HepG2 (cell line): ENCODE results near the gene ZDHHC7. TPM values are rescaled to one million over a fixed set of nuclear protein-coding genes. Genes with fewer than 3 reads are reported as not detected.

Experiments
- ATAC-seq: fragments of 200-7000 bp; cut with Tn5 transposase; 3 replicates; pipeline ENCODE4 v1.9.1; 2020; ENCODE audit warnings: mild to moderate bottlenecking, moderate library complexity
- BruUV-seq: library from RNA; stranded (reverse); fragments of 400-500 nt; replicated peaks from 2 replicates; lab custom pipeline; 2021; lab: Mats Ljungman, UMichigan
- CTCF ChIA-PET: fragments of 300-600 bp; formaldehyde crosslinking; extraction: SDS; loops from one replicate; lab custom pipeline; 2021; ENCODE audit warnings: low total read pairs, inconsistent platforms, low intra/inter-chr PET ratio; lab: Yijun Ruan, JAX
- POLR2A ChIA-PET: fragments of 350-600 bp; sonication (Branson Sonifier 250); formaldehyde crosslinking; loops from one replicate; lab custom pipeline; 2020; ENCODE audit warnings: antibody characterized with exemption, inconsistent platforms; lab: Yijun Ruan, JAX
- DNase-seq: peaks from one replicate; pipeline ENCODE4 v3.0.0-alpha.2; 2015; ENCODE audit warnings: low spot score
- FAIRE-seq: peaks from 3 replicates; lab custom pipeline; 2011; peaks lifted over from hg19 to GRCh38; lab: Jason Lieb, UNC
- H2AFZ ChIP-seq: one replicate; pipeline ENCODE4 v1.6.1; 2011; ENCODE audit warnings: low read length, inconsistent platforms
- H3K27ac ChIP-seq: fragments of 300-600 bp; 3 replicates; pipeline ENCODE4 v1.8.0; 2011; ENCODE audit warnings: mixed run types, mild to moderate bottlenecking, mixed read lengths, low read length, inconsistent platforms; ENCODE audit not compliant: insufficient read depth; ENCODE audit errors: extremely low read length
- H3K27me3 ChIP-seq, 2 experiments: fragments of 200-600 bp in 1 of 2; 2 replicates in 1 of 2; 3 replicates in 1 of 2; pipeline versions ENCODE4 v1.6.0 to v1.8.0; 2011; ENCODE audit warnings: low read length in 2 of 2, mild to moderate bottlenecking in 2 of 2, moderate library complexity in 2 of 2, inconsistent platforms in 1 of 2; ENCODE audit not compliant: insufficient read depth in 2 of 2, control insufficient read depth in 1 of 2
- H3K36me3 ChIP-seq, 2 experiments: fragments of 200-600 bp in 1 of 2; replicated peaks in 1 of 2; 2 replicates in 1 of 2; 3 replicates in 1 of 2; pipeline versions ENCODE4 v1.5.1 to v1.8.0; 2011; ENCODE audit warnings: low read length in 2 of 2, inconsistent platforms in 1 of 2; ENCODE audit not compliant: insufficient read depth in 2 of 2, control insufficient read depth in 1 of 2
- H3K4me1 ChIP-seq: 2 replicates; pipeline ENCODE4 v1.5.1; 2012; ENCODE audit warnings: low read length, inconsistent platforms; ENCODE audit not compliant: insufficient read depth
- H3K4me2 ChIP-seq: 2 replicates; pipeline ENCODE4 v1.6.0; 2011; ENCODE audit warnings: low read depth, low read length, inconsistent platforms
- H3K4me3 ChIP-seq, 3 experiments: fragments of 200-600 bp in 1 of 3; sonication (generic), shearing (Covaris generic) in 1 of 3; replicated peaks in 1 of 3; 2 replicates each; pipeline ENCODE4 v1.5.1; 2011 to 2016; ENCODE audit warnings: low read length in 3 of 3, inconsistent platforms in 2 of 3, low read depth in 2 of 3, mild to moderate bottlenecking in 2 of 3, control low read depth in 1 of 3, mixed read lengths in 1 of 3; ENCODE audit not compliant: insufficient read depth in 1 of 3
- H3K79me2 ChIP-seq: one replicate; pipeline ENCODE4 v1.6.1; 2011; ENCODE audit warnings: low read length, inconsistent platforms; ENCODE audit not compliant: insufficient read depth
- H3K9ac ChIP-seq: 2 replicates; pipeline ENCODE4 v1.6.0; 2011; ENCODE audit warnings: mild to moderate bottlenecking, low read depth, low read length, inconsistent platforms; ENCODE audit not compliant: insufficient read depth
- H3K9me3 ChIP-seq: 2 replicates; pipeline ENCODE4 v1.5.1; 2012; ENCODE audit warnings: mild to moderate bottlenecking, low read length
- H4K20me1 ChIP-seq: 2 replicates; pipeline ENCODE4 v1.6.0; 2011; ENCODE audit warnings: inconsistent platforms, mild to moderate bottlenecking, low read length, moderate library complexity; ENCODE audit not compliant: insufficient read depth
- DNMT3B ChIP-seq: conservative IDR thresholded peaks from 2 replicates; pipeline ENCODE4 v1.6.1; 2016; ENCODE audit warnings: missing biosample characterization, control low read depth
- HDAC1 ChIP-seq: sonication (generic); formaldehyde crosslinking; IDR thresholded peaks from 2 replicates; pipeline ENCODE4 v1.5.1; 2020; ENCODE audit warnings: mild to moderate bottlenecking, missing genetic modification reagents
- HIVEP1 ChIP-seq: sonication (generic); formaldehyde crosslinking; IDR thresholded peaks from 2 replicates; pipeline ENCODE4 v1.4.0; 2020; ENCODE audit warnings: mild to moderate bottlenecking, missing genetic modification reagents
- TMF1 ChIP-seq: sonication (generic); formaldehyde crosslinking; IDR thresholded peaks from 2 replicates; pipeline ENCODE4 v1.8.1; 2022; ENCODE audit warnings: low read depth, missing genetic modification reagents
- ZNF432 ChIP-seq: sonication (generic); formaldehyde crosslinking; IDR thresholded peaks from 2 replicates; pipeline ENCODE4 v1.5.0; 2020; ENCODE audit warnings: missing genetic modification reagents, mild to moderate bottlenecking, borderline replicate concordance
- ZNF547 ChIP-seq: sonication (generic); formaldehyde crosslinking; IDR thresholded peaks from 2 replicates; pipeline ENCODE4 v1.5.1; 2020; ENCODE audit warnings: mild to moderate bottlenecking, missing genetic modification reagents
- ZNF605 ChIP-seq: sonication (generic); formaldehyde crosslinking; IDR thresholded peaks from 2 replicates; pipeline ENCODE4 v1.8.0; 2022; ENCODE audit warnings: mild to moderate bottlenecking, missing genetic modification reagents
- ZNF672 ChIP-seq: sonication (generic); formaldehyde crosslinking; IDR thresholded peaks from 2 replicates; pipeline ENCODE4 v1.8.1; 2022; ENCODE audit warnings: missing genetic modification reagents
- ZNF75D ChIP-seq: sonication (generic); formaldehyde crosslinking; IDR thresholded peaks from 2 replicates; pipeline ENCODE4 v1.8.1; 2023; ENCODE audit warnings: missing genetic modification reagents, mild to moderate bottlenecking, borderline replicate concordance
- ZSCAN9 ChIP-seq: IDR thresholded peaks from 2 replicates; pipeline ENCODE4 v1.6.1; 2016; ENCODE audit warnings: borderline replicate concordance
- WGBS: methylation state at CpG from one replicate; pipeline ENCODE4 v1.1.6; 2017; ENCODE audit warnings: low lambda C conversion rate; 5-methylcytosine and 5-hydroxymethylcytosine counted together
- in situ Hi-C: cut with HindIII; loops from 2 replicates; pipeline ENCODE4 v1.10.0; 2017; ENCODE audit warnings: low pct_unique_long_range_greater_than_20kb; ENCODE audit not compliant: extremely low pct_ligation_motif_present
- intact Hi-C: fragments of 100-400 bp; cut with micrococcal nuclease; formaldehyde crosslinking; loops from one replicate; pipeline ENCODE4 v1.10.0; 2022; ENCODE audit not compliant: unreplicated experiment
- polyA plus RNA-seq, 8 experiments: library from polyadenylated mRNA; depleted of rRNA in 3 of 8; stranded (reverse) in 7 of 8; unstranded in 1 of 8; fragments of >200 nt; fragmentation: Illumina TruSeq in 4 of 8; extraction: Trizol in 4 of 8; gene quantifications; 2 replicates each; pipeline versions ENCODE4 v1.2.1 to v1.2.3, GENCODE V29; 2011 to 2016; ENCODE audit warnings: low read depth in 4 of 8, missing spikeins in 1 of 8, mixed read lengths in 1 of 8; ENCODE audit not compliant: insufficient read depth in 1 of 8
- total RNA-seq, 5 experiments: library from RNA; depleted of rRNA; stranded (reverse); fragments of >200 nt; fragmentation: Illumina TruSeq; extraction: Trizol; gene quantifications; 2 replicates each; pipeline ENCODE4 v1.2.3, GENCODE V29; 2016; ENCODE audit warnings: low read depth in 1 of 5
- TF ChIP-seq, protein P1 (sequence below): sonication (generic); formaldehyde crosslinking; conservative IDR thresholded peaks from 2 replicates; pipeline ENCODE4 v1.4.0; 2020; ENCODE audit warnings: missing genetic modification reagents
- TF ChIP-seq, protein P2 (sequence below), 2 experiments: sonication (generic) in 1 of 2; formaldehyde crosslinking in 1 of 2; IDR thresholded peaks; 2 replicates each; pipeline versions ENCODE4 v1.4.0 to v1.6.1; 2018 to 2020; ENCODE audit warnings: missing genetic modification reagents in 2 of 2, borderline replicate concordance in 1 of 2, low read depth in 1 of 2, mild to moderate bottlenecking in 1 of 2, missing biosample characterization in 1 of 2

The ZDHHC7 gene
- total and polyA plus RNA-seq, 2 of the 13 experiments (the other 11 are each of a cell fraction or from before 2014, with no cell fraction given), result 46.8 to 67.6 TPM

DNA sequence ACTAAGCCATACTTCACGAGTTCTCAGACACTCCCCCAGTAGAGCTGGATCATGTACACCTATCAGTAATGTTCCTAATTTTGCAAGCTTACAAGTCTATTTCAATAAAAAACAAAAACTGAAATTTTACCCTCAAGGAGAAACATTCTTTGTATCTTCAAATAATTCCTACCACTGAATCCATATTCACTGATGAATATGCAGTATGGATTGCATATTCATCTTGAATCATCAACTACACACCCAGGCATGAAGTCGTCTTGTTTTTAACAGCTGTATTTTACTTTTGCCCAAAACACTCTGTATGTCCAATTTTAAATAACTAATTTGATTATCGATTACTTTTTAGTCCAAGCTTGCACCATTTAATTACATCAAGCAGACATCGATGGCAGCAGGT is 31.8 kb downstream of the ZDHHC7 start:
- FAIRE-seq (no peak), DNase-seq (no peak)
- Histone ChIP-seq H3K36me3 (peaks cover 30 to 71% of the 10 kb centered on the region in 2 experiments), H3K9ac (no peak overlapping the region), H3K9me3 (no peaks in the 10 kb centered on the region)
- intact Hi-C loops, result no loop called here
- in situ Hi-C loops, result no loop called here
- TF ChIP-seq ZNF672 (CRISPR knock-in tag) (no peak), DNMT3B (CRISPR knock-in tag) (no peak), ZNF75D (CRISPR knock-in tag) (no peak), ZNF605 (CRISPR knock-in tag) (no peak), TMF1 (CRISPR knock-in tag) (no peak)
- TF ChIP-seq, all 625 proteins: peak for 0
- Histone ChIP-seq H3K79me2 (peaks cover 2% of the 10 kb centered on the region), H3K27me3 (no peaks in the 10 kb centered on the region), H3K4me3 (no peak overlapping the region), H2AFZ (no peak overlapping the region), H3K4me2 (no peak overlapping the region), H3K27ac (no peak overlapping the region), H3K4me1 (peaks cover 46% of the 10 kb centered on the region), H4K20me1 (peaks cover 12% of the 10 kb centered on the region; the same call in 1 of the 2 replicates)
- WGBS, result 93% methylated on average over 4 of the region's 4 CpGs
- ATAC-seq, result no peak
- CTCF ChIA-PET, result no interaction called here
- POLR2A ChIA-PET, result interaction anchor here (0.6 kb wide), 1 partner anchor 20 kb away, joined by 3 read pairs; no protein-coding TSS in a partner anchor
- BruUV-seq, result no TSS peak

DNA sequence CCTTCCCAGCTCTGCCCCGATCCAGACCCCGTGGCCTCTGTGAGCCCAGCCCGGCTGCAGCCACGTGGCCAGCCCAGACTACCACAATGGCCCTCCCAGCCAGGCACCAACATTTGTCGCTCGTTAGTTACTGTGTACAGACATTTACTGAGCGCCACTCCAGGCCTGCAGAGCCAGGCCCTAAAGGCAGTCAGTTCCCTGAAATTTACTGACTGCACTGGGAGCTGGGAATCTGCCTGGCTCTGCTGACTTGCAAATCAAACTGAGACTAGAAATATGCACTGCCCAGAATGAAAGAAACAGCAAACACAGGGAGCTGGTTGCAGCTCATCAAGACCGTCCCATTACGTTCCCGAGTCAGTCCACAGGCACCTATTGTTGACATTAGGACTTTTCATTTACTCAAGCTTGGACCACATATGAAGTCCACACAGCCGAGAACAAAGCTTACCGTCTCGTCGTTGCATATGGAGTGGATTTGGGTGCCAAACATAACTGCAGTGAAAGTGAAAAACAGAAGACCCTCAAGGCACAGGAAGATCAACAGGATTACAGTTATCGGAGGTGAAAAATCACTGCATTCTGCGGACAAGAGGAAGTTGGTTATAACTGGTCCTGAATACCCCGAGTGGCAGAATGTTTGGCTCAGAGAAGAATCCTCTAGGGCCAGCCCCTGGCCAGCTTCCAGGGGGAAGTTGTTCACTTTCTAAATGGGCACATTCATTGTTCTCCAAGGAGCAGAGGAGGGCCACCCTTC is 34.5 kb downstream of the ZDHHC7 start:
- ATAC-seq (peak; percentile 95), FAIRE-seq (peak; percentile 99), DNase-seq (peak; percentile 97)
- H4K20me1 ChIP-seq, result peaks cover 3% of the 10 kb centered on the region; the same call in 1 of the 2 replicates
- intact Hi-C loops (loop anchor here (1.0 to 2.0 kb wide), 3 partner anchors 18 to 110 kb away; partner anchors contain the start of gene ZDHHC7), in situ Hi-C loops (no loop called here)
- H2AFZ ChIP-seq, result no peak overlapping the region
- 21% methylated on average over 13 of the region's 17 CpGs for WGBS
- ChIA-PET POLR2A (interaction anchor here (0.7 to 3.0 kb wide), 7 partner anchors 18 to 223 kb away, joined by 3 to 29 read pairs (median 6); partner anchors contain the start of genes KIAA0513 and ZDHHC7), CTCF (no interaction called here)
- peaks cover 30 to 62% of the 10 kb centered on the region in 2 experiments for H3K36me3 ChIP-seq
- peak overlapping the region; percentile 4 for H3K9ac ChIP-seq
- BruUV-seq, result no TSS peak
- H3K4me2 ChIP-seq, result peak overlapping the region; percentile 64
- H3K4me3 ChIP-seq, result peak overlapping the region in 1 of 3 experiments; percentile 20; a peak in 2 of 6 replicates
- H3K4me1 ChIP-seq, result peaks cover 34% of the 10 kb centered on the region
- H3K27me3 ChIP-seq, result no peaks in the 10 kb centered on the region
- H3K9me3 ChIP-seq, result no peaks in the 10 kb centered on the region
- no peaks in the 10 kb centered on the region for H3K79me2 ChIP-seq
- peak overlapping the region; percentile 80 for H3K27ac ChIP-seq
- TF ChIP-seq ZSCAN9 (peak; percentile 52; the same call in 1 of the 2 replicates), ZNF547 (CRISPR knock-in tag) (peak; percentile 67), HIVEP1 (no peak), HDAC1 (no peak; the same call in 1 of the 2 replicates), ZNF432 (CRISPR knock-in tag) (no peak)
- TF ChIP-seq, protein P1, sequence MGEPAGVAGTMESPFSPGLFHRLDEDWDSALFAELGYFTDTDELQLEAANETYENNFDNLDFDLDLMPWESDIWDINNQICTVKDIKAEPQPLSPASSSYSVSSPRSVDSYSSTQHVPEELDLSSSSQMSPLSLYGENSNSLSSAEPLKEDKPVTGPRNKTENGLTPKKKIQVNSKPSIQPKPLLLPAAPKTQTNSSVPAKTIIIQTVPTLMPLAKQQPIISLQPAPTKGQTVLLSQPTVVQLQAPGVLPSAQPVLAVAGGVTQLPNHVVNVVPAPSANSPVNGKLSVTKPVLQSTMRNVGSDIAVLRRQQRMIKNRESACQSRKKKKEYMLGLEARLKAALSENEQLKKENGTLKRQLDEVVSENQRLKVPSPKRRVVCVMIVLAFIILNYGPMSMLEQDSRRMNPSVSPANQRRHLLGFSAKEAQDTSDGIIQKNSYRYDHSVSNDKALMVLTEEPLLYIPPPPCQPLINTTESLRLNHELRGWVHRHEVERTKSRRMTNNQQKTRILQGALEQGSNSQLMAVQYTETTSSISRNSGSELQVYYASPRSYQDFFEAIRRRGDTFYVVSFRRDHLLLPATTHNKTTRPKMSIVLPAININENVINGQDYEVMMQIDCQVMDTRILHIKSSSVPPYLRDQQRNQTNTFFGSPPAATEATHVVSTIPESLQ (CRISPR knock-in tag), result no peak
- TF ChIP-seq, protein P2, sequence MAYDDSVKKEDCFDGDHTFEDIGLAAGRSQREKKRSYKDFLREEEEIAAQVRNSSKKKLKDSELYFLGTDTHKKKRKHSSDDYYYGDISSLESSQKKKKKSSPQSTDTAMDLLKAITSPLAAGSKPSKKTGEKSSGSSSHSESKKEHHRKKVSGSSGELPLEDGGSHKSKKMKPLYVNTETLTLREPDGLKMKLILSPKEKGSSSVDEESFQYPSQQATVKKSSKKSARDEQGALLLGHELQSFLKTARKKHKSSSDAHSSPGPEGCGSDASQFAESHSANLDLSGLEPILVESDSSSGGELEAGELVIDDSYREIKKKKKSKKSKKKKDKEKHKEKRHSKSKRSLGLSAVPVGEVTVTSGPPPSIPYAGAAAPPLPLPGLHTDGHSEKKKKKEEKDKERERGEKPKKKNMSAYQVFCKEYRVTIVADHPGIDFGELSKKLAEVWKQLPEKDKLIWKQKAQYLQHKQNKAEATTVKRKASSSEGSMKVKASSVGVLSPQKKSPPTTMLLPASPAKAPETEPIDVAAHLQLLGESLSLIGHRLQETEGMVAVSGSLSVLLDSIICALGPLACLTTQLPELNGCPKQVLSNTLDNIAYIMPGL (CRISPR knock-in tag; IDR thresholded peaks at IDR 0.05; ENCODE audit: borderline replicate concordance in 1 of 2, low read depth in 1 of 2), result no peak; a peak in 1 of 4 replicates
